HG03442 (cell line): ENCODE measurements around the gene SEPTIN5.
"Not testable (repeated sequence)": the region's sequence is repeated elsewhere in the genome, so short reads cannot be mapped to it uniquely, and the experiment has no call there.

Experiments
- ATAC-seq: cut with Tn5 transposase; IDR thresholded peaks from one replicate; pipeline ENCODE4 v1.9.1; 2021; ENCODE audit warnings: mild to moderate bottlenecking, moderate library complexity; ENCODE audit not compliant: unreplicated experiment

The SEPTIN5 gene

DNA sequence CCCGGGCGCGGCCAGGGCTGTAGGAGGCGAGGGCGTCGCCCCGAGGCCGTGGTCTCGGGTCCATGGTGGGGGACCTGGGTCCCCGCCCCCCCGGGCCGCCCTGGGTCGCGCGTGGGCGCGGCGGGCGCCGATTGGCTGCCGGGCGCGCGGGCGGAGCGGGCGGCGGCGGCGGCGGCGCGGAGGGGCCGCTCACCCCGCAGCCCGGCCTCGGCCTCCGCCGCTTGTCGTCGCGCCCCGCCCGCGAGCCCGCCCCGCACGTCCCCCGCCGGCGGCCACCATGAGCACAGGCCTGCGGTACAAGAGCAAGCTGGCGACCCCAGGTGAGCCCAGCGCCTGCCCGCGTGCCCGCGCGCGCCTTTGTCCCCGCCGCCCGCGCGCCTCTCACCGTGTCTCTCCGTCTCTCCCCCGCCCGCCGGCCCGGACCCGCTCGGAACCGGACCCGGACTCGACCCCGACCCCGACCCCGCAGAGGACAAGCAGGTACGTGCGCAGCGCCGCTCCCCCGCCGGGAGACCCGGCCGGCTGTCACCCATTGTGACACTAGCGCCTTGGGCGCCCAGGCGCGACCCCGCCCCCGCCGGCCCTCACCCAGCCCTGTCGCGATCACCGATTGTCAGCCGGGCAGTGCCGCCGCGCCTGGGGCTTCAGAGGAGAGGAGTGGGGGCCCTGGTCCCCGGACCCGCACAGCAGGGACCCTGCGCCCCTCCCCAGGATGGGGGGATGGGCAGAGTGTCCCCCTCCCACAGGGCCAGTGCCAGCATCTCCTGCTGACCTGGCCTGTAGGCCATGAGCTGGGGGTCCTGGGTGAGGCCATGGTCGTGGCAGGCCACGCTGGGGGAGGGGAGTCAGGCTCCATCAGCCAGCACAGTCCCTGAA is at the start of gene SEPTIN5:
Gene SEPTIN5, plus strand, starts transcription at position 192 of the 876 bp plus-strand sequence. Its CDS starts 86 bp downstream, at position 278.
- no peak for ATAC-seq

GRCh38 chr22:19664951-19665783 is 49.1 kb upstream of the SEPTIN5 start:
- no peak for ATAC-seq

DNA sequence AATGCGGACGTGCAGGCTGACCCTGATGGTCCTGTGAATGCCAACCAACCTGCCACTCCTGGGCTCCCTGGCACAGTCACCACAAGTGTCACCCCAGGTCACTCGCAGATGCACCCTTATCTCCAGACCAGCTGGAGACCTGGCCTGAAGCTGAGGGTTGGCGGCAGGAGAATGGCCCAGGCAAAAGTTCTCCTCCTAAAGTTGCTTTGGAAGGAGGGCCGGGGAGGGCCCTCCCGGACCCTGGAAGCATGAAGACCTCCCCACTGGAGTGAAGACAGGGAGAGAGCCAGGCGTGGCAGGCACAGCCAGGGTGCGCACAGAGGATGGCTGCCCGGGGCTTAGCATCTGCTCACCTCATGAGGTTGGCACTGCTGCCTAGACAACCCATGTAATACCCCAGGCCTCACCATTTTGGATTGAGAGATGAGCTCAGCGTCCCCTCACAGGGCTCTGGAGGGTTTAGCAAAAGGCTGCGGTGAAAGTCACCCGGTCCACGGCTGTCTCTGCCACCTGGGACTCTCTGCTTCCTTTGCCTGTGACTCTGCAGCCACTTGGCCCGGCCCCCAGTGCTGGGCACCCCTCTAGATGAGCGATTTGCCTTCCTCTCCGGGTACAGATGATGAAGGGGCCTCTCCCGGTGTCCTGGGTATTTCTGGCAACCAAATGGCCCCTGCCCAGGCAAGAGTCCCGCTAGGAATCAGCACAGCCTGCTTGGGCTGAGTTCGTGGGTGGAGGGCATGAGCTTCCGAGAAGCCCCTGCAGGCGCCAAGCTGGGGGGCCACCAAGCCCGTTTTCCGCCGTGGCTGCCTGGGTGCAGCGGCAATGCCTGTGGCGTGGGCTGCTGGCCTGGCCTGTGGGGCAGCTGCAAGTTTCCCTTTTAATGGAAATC is 48.3 kb upstream of the SEPTIN5 start:
- ATAC-seq, result no peak

DNA sequence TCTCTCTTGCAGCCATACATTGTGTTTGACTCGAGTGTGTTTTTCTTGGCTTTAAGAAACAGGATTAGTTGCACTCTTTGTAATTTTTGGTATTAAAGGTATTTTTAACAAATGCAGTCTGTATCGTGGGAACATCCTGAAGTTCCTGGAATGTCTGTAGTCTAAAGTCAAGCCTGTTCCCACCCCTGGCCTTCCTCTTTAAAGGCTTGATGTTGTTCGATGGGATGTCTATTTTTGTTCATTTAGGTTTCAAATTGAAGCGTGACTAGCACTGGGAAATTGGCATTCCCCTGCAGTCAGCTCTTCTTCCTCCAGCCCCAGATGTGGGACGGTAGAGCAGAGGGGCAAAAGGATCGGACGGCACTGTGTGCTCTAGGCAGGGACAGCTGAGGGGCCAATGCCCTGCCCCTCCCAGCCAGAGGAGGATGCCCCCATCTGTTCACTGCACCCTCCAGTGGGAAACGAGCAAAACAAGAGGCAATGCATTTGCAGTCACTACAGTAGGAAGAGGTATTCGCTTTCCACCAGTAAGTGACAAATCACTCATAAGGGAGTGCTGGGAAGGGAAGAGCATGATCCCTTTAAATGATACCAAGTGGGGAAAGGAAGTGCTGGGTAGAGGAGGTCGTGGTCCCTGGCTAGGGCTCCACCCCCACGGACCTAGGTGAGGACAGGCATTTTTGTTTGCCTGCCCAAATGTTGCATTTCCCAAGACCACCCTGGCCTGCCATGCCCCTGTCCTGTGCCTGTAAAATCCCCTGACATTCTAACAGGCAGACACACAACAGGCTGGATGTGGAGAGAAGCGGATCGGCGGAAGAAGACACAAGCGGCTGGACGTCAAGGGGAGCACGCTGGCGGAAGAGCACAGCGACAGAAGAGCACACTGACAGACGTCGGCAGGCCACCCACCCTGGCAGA is 47.4 kb upstream of the SEPTIN5 start:
- ATAC-seq, result no peak

DNA sequence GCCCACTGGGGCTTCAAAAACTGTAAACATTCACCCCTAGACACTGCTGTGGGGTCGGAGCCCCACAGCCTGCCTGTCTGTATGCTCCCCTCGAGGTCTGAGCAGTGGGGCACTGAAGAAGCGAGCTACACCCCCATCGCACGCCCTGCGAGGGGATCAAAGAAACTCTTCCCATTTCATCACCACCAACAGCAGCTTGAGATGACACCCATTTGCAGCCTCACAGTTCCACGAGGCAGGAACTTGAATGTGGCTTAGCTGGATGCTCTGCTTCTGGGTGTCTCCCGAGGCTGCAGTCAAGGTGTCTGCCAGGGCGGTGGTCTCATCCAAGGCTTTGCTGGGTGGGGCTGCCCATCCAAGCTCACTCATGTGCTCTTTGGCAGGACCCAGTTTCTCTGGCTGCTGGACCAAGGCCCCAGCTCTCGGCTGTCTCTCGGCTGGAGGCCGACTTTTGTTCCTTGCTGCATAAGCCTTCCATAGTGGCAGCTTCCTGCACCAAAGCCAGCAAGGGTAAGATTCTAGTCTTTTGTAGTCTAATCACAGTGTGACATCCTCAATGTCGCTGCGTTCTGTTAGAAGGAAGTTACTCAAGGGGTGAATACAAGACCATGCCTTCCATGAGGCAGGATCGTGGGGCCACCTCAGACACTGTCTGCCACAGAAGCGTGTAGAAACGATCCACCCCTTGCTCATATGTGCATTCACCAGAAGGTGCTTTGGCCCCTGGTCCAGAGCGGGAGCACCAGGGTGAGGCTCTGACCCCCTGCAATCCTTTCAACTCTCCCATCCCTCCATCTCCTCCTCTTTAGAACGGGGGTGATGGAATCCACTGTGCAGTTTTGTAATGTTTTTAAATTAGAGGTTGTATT is 46.2 kb upstream of the SEPTIN5 start:
- ATAC-seq, result no peak

- ATAC-seq, result no peak
Observed at GRCh38 chr22:19668748-19669147, 45.6 kb upstream of the SEPTIN5 start.

DNA sequence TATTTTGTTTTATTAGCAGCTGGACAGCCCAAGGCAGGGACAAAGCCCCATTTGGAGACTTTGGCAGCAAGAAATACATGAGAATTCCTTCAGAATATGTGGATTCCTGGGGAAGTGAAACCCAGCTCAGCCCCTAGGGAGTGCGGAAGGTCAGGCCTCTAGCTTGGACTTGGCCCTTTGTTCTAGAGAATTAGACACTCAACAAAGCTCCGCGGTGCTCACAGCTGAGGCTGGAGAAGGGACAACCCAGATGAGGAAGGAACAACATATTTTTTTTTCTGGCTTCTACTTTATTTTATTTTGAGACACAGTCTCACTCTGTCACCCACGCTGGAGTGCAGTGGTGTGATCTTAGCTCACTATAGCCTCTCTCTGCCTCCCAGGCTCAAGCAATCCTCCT is 44.7 kb upstream of the SEPTIN5 start:
- no peak for ATAC-seq

DNA sequence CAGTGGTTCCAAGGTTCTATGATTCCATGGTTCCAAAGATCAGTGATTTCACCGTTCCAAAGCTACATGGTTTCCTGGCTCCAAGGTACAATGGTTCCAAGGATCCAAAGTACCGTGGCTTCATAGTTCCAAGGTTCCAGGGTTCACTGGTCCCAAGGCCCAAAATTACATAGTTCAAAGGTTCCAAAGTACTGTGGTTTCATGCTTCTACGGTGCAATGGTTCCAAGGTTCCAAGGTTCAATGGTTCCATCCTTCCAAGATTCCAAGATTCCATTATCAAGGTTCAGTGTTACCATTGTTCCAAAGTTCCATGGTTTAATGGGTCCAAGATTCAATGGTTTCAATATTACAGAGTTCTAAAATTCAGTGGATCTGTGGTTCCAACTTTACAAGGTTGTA is 43.0 kb upstream of the SEPTIN5 start:
- no peak for ATAC-seq

DNA sequence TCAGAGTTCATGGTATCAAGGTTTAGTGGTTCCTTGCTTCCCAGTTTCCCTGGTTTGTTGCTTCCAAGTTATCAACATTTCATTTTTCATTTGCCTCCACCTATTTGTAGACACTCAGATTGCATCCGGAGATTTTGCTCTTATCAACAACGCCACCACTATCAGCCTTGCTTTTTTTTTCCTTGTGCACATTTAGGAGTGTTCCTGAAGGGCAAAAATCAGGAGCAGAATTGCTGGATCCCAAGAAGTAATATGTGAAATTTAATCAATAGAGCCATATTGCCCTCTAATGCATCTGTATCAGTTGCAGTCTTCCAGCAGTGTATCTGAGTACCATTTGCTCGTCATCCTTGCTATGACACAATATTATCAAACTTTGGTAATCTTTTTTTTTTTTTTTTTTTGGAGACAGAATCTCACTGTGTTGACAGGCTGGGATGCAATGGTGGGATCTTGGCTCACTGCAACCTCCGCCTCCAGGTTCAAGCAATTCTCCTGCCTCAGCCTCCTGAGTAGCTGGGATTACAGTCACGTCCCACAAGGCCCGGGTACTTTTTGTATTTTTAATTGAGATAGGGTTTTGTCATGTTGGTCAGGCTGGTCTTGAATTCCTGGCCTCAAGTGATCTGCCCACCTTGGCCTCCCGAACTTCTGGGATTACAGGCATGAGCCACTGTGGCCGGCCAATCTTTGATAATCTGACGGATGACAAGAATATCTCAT is 42.1 kb upstream of the SEPTIN5 start:
- no peak for ATAC-seq

GRCh38 chr22:19673660-19674059 is 40.6 kb upstream of the SEPTIN5 start:
- no peak for ATAC-seq

DNA sequence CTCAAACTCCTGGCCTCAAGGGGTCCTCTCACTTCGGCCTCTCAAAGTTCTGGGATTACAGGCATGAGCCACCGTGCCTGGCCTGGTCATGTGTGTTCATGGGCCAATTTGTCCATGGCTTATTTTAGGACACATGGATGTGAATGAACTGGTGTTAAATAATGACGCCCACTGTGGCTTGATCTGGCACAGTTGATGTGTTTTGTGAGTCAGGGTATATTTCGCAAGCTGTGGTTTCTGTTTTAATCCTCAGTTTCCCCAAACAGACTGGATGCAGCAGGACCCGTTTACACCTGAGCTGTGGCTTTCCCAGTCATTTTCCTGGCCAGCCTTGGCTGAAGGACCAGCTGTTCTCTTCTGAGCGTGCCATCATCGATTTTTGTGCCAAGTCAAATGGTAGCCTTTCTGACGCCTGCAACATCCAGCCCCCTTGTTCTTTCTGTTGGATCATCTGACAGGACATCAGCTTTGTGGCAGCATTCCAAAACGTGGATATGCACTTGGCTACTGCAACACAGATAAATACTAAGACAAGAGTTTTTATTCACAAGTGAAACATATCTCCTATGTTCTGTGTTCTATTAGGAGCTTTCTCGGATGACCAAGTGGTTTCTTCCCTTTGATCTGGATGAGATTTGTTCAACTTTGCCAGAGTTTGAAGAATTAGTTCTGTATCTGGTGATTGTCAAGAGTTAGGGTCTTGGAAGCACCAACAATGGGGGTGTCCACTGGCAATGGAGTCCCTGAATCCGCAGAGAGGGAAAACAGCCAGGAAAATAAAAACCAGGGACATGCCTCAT is 40.0 kb upstream of the SEPTIN5 start:
- no peak for ATAC-seq

DNA sequence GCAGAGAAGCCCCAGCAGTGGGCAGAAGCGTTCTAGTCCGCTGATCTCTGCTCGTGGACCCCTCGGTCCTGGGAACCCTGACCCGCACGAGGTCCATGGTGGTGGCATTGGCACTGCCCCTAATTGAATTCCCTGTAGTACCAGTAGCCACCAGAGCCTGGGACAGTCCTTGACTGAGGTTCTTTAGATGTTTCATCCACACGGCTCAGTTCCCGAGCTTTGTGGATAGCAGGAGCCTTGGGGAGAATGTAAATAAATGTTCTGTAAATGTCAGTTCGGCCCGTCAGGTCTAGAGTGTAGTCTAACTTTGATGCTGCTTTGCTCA is 39.4 kb upstream of the SEPTIN5 start:
- ATAC-seq, result no peak

GRCh38 chr22:19675428-19675827 is 38.9 kb upstream of the SEPTIN5 start:
- ATAC-seq, result no peak

DNA sequence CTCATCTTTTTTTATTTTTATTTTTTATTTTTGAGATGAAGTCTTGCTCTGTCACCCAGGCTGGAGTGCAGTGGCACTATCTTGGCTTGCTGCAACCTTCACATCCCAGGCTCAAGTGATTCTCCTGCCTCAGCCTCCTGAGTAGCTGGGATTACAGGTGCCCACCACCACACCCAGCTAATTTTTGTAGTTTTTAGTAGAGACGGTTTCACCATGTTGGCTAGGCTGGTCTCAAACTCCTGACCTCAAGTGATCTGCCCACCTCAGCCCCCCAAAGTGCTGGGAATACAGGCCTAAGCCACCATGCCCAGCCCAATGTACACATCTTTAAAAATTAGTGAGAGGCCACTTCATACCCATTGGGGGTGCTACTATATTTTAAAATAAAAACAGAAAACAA is 37.9 kb upstream of the SEPTIN5 start:
- not testable (repeated sequence) for ATAC-seq

DNA sequence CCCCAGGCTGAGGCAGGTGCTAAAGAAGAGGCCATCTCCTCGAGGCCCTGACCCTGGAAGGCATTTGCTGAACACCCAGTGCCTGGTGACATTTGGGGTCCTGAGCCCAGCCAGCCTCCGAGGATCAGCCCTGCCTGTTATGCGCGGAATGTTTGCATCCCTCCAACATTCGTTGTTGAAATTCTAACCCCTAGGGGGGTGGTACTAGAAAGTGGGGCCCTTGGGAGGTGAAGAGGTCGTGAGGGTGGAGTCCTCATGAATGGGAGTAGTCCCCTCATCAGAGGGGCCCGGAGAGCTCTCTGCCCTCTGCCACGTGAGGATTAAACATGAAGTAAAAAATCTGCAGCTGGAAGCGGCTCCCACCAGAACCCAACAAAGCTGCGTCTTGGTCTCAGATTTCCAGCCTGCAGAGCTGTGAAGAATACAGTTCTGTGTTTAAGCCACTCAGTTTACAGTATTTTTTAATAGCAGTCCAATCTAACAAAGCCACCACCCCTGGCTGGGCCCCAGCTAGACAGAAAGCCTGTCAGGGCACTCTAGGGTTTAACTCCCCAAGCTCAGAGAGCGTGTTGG is 35.3 kb upstream of the SEPTIN5 start:
- no peak for ATAC-seq

GRCh38 chr22:19679522-19680101 is 34.7 kb upstream of the SEPTIN5 start:
- no peak for ATAC-seq
